Effector CD4-positive, alpha-beta T cell (primary cell): ENCODE measurements around the gene C19orf73.
"Not testable (repeated sequence)": the region's sequence is repeated elsewhere in the genome, so short reads cannot be mapped to it uniquely, and the experiment has no call there.

Experiments
- DNase-seq: peaks from one replicate; pipeline ENCODE4 v3.0.0-alpha.2; 2020

C19orf73 gene

GRCh38 chr19:49148784-49149651 is 30.1 kb upstream of the C19orf73 start:
- peak; percentile 67 for DNase-seq

- no peak for DNase-seq
These were observed 29.2 kb upstream of the C19orf73 start for GRCh38 chr19:49148044-49148682.

GRCh38 chr19:49146408-49146770 is 27.4 kb upstream of the C19orf73 start:
- DNase-seq: not testable (repeated sequence)

GRCh38 chr19:49145573-49146407 is 26.8 kb upstream of the C19orf73 start:
- peak; percentile 73 for DNase-seq

- peak; percentile 33 for DNase-seq
These were observed 24.0 kb upstream of the C19orf73 start for GRCh38 chr19:49142866-49143335.

- no peak for DNase-seq
These were observed 22.4 kb upstream of the C19orf73 start for GRCh38 chr19:49141352-49141751.

GRCh38 chr19:49140951-49141350 is 22.0 kb upstream of the C19orf73 start:
- DNase-seq: no peak

- DNase-seq: no peak
These were observed 17.8 kb upstream of the C19orf73 start for GRCh38 chr19:49136771-49137171.

GRCh38 chr19:49135686-49136085 is 16.7 kb upstream of the C19orf73 start:
- DNase-seq: no peak

GRCh38 chr19:49133621-49134454 is 14.9 kb upstream of the C19orf73 start:
- DNase-seq: no peak

- DNase-seq: no peak
These were observed 14.1 kb upstream of the C19orf73 start for GRCh38 chr19:49132974-49133609.

GRCh38 chr19:49130325-49130724 is 11.4 kb upstream of the C19orf73 start:
- no peak for DNase-seq

- no peak for DNase-seq
These were observed 10.3 kb upstream of the C19orf73 start for GRCh38 chr19:49129238-49129583.

GRCh38 chr19:49128545-49129237 is 9.7 kb upstream of the C19orf73 start:
- no peak for DNase-seq

- peak; percentile 87 for DNase-seq
These were observed 9.0 kb upstream of the C19orf73 start for GRCh38 chr19:49127674-49128544.

GRCh38 chr19:49127225-49127624 is 8.3 kb upstream of the C19orf73 start:
- not testable (repeated sequence) for DNase-seq

GRCh38 chr19:49126575-49126974 is 7.6 kb upstream of the C19orf73 start:
- no peak for DNase-seq

- DNase-seq: no peak
These were observed 6.2 kb upstream of the C19orf73 start for GRCh38 chr19:49125025-49125731.

GRCh38 chr19:49123285-49123684 is 4.3 kb upstream of the C19orf73 start:
- DNase-seq: not testable (repeated sequence)
